ENCODE data around the gene SLC16A4. TPM values are rescaled to one million over a fixed set of nuclear protein-coding genes. Genes with fewer than 3 reads are reported as not detected.
A peak's percentile ranks its signal among the peaks of the same experiment; 100 is the strongest.

The SLC16A4 gene
- total and polyA plus RNA-seq, 2 experiments from 2014 or later, result 0.94 to 1.6 TPM

DNA sequence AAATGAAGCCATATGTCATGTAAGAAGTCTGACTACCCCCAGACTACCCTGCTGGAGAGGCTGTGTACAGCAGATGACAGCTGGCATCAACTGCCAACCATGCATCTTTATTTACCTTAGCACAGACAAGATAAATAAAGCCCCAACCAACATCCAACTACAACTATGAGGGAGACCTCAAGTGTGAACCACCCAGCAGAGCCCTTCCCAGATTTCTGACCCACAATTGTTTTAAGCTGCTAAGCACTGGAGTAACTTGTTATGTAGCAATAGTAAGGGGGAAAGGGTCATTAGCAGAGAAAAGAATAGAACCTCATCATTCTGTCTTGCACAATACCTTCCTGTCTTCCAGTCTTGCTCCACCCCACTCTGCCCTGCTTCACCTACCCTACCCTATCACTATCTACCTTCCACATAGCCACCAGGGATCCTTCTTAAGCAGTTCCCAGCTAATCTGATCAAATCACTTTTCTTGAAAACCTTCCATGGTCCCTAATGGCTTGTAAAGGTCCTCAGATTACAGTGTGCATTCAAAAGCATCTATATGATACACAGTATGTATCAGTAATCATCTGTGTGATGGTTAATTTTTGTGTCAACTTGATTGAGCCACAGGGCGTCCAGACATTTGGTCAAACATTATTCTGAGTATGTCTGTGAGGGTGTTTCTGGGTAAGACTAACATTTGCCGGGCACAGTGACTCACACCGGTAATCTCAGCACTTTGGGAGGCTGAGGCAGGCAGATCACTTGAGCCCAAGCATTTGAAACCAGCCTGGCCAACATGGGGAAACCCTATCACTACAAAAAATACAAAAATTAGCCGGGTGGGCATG, 71.3 kb downstream of the SLC16A4 start:
- Mint-ChIP-seq H3K4me3 (no peak overlapping the region), H3K27ac (no peak overlapping the region), H3K9me3 (no peaks in the 10 kb centered on the region), H3K4me1 (no peaks in the 10 kb centered on the region), H3K27me3 (ENCODE audit: insufficient read depth, low read depth, poor library complexity) (peaks cover 2% of the 10 kb centered on the region), H3K36me3 (ENCODE audit: low read depth) (no peaks in the 10 kb centered on the region)
- Histone ChIP-seq H3K9me2 (ENCODE audit: insufficient read depth) (no peaks in the 10 kb centered on the region), H3K4me2 (no peak overlapping the region), H2AFZ (no peak overlapping the region), H3F3A (replicated peaks; ENCODE audit: low read depth) (no peaks in the 10 kb centered on the region), H3K36me3 (ENCODE audit: insufficient read depth) (no peaks in the 10 kb centered on the region), H3K79me2 (replicated peaks; ENCODE audit: insufficient read depth) (no peaks in the 10 kb centered on the region), H3K27me3 (ENCODE audit: insufficient read depth) (no peaks in the 10 kb centered on the region), H3K4me1 (ENCODE audit: insufficient read depth) (no peaks in the 10 kb centered on the region), H3K27ac (ENCODE audit: low read depth) (no peak overlapping the region), H4K20me1 (replicated peaks; ENCODE audit: insufficient read depth) (no peaks in the 10 kb centered on the region), H3K4me3 (no peak overlapping the region)
- DNase-seq (ENCODE audit: low spot score) (no peak), ATAC-seq (no peak)
- TF ChIP-seq ZNF331 (CRISPR knock-in tag; IDR thresholded peaks at IDR 0.05; ENCODE audit: low read depth), result peak; percentile 84
- no peak for TF ChIP-seq ZNF114 (CRISPR knock-in tag; IDR thresholded peaks at IDR 0.05)
- TF ChIP-seq STAT1 (IDR thresholded peaks at IDR 0.05; ENCODE audit: unreplicated experiment), result no peak
- TF ChIP-seq, protein P1, sequence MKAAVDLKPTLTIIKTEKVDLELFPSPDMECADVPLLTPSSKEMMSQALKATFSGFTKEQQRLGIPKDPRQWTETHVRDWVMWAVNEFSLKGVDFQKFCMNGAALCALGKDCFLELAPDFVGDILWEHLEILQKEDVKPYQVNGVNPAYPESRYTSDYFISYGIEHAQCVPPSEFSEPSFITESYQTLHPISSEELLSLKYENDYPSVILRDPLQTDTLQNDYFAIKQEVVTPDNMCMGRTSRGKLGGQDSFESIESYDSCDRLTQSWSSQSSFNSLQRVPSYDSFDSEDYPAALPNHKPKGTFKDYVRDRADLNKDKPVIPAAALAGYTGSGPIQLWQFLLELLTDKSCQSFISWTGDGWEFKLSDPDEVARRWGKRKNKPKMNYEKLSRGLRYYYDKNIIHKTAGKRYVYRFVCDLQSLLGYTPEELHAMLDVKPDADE (IDR thresholded peaks at IDR 0.05), result no peak
- TF ChIP-seq EZH2phosphoT487 (IDR thresholded peaks at IDR 0.05; ENCODE audit: unreplicated experiment), result no peak
- TF ChIP-seq, protein P2, sequence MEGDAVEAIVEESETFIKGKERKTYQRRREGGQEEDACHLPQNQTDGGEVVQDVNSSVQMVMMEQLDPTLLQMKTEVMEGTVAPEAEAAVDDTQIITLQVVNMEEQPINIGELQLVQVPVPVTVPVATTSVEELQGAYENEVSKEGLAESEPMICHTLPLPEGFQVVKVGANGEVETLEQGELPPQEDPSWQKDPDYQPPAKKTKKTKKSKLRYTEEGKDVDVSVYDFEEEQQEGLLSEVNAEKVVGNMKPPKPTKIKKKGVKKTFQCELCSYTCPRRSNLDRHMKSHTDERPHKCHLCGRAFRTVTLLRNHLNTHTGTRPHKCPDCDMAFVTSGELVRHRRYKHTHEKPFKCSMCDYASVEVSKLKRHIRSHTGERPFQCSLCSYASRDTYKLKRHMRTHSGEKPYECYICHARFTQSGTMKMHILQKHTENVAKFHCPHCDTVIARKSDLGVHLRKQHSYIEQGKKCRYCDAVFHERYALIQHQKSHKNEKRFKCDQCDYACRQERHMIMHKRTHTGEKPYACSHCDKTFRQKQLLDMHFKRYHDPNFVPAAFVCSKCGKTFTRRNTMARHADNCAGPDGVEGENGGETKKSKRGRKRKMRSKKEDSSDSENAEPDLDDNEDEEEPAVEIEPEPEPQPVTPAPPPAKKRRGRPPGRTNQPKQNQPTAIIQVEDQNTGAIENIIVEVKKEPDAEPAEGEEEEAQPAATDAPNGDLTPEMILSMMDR (conservative IDR thresholded peaks at IDR 0.05; ENCODE audit: low read depth in 2 of 2), result no peak
- TF ChIP-seq POLR2AphosphoS5 (IDR thresholded peaks at IDR 0.05; ENCODE audit: low read depth), result no peak
- no peak for TF ChIP-seq EZH2 (IDR thresholded peaks at IDR 0.05; ENCODE audit: low read depth, unreplicated experiment)

DNA sequence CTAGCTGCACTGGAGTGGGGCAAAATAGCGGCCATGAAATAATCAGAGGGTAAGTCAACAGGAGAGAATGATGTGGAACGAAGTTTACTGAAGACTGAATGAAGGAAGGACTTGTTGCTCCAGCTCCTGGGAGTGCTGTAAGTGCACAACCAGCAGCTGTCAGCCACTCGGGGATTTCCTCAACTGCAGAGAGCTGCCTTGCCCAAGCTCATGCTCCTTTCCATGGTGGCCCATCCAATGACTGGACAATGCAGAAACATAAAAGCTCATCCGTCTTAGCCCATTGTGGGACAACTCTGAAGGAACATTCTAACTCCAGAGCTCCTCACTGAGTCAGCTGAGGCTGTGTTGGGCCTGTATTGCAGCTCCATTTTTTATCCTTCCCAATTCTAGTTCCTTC, 72.8 kb downstream of the SLC16A4 start:
- peaks cover 5% of the 10 kb centered on the region; the same call in 1 of the 2 replicates for H3K4me1 ChIP-seq (ENCODE audit: insufficient read depth)
- TF ChIP-seq ZNF114 (CRISPR knock-in tag; IDR thresholded peaks at IDR 0.05) (no peak), JUNB (IDR thresholded peaks at IDR 0.05; ENCODE audit: unreplicated experiment) (no peak), EZH2phosphoT487 (IDR thresholded peaks at IDR 0.05; ENCODE audit: unreplicated experiment) (no peak), ZNF331 (CRISPR knock-in tag; IDR thresholded peaks at IDR 0.05; ENCODE audit: low read depth) (no peak)
- TF ChIP-seq, protein P3, sequence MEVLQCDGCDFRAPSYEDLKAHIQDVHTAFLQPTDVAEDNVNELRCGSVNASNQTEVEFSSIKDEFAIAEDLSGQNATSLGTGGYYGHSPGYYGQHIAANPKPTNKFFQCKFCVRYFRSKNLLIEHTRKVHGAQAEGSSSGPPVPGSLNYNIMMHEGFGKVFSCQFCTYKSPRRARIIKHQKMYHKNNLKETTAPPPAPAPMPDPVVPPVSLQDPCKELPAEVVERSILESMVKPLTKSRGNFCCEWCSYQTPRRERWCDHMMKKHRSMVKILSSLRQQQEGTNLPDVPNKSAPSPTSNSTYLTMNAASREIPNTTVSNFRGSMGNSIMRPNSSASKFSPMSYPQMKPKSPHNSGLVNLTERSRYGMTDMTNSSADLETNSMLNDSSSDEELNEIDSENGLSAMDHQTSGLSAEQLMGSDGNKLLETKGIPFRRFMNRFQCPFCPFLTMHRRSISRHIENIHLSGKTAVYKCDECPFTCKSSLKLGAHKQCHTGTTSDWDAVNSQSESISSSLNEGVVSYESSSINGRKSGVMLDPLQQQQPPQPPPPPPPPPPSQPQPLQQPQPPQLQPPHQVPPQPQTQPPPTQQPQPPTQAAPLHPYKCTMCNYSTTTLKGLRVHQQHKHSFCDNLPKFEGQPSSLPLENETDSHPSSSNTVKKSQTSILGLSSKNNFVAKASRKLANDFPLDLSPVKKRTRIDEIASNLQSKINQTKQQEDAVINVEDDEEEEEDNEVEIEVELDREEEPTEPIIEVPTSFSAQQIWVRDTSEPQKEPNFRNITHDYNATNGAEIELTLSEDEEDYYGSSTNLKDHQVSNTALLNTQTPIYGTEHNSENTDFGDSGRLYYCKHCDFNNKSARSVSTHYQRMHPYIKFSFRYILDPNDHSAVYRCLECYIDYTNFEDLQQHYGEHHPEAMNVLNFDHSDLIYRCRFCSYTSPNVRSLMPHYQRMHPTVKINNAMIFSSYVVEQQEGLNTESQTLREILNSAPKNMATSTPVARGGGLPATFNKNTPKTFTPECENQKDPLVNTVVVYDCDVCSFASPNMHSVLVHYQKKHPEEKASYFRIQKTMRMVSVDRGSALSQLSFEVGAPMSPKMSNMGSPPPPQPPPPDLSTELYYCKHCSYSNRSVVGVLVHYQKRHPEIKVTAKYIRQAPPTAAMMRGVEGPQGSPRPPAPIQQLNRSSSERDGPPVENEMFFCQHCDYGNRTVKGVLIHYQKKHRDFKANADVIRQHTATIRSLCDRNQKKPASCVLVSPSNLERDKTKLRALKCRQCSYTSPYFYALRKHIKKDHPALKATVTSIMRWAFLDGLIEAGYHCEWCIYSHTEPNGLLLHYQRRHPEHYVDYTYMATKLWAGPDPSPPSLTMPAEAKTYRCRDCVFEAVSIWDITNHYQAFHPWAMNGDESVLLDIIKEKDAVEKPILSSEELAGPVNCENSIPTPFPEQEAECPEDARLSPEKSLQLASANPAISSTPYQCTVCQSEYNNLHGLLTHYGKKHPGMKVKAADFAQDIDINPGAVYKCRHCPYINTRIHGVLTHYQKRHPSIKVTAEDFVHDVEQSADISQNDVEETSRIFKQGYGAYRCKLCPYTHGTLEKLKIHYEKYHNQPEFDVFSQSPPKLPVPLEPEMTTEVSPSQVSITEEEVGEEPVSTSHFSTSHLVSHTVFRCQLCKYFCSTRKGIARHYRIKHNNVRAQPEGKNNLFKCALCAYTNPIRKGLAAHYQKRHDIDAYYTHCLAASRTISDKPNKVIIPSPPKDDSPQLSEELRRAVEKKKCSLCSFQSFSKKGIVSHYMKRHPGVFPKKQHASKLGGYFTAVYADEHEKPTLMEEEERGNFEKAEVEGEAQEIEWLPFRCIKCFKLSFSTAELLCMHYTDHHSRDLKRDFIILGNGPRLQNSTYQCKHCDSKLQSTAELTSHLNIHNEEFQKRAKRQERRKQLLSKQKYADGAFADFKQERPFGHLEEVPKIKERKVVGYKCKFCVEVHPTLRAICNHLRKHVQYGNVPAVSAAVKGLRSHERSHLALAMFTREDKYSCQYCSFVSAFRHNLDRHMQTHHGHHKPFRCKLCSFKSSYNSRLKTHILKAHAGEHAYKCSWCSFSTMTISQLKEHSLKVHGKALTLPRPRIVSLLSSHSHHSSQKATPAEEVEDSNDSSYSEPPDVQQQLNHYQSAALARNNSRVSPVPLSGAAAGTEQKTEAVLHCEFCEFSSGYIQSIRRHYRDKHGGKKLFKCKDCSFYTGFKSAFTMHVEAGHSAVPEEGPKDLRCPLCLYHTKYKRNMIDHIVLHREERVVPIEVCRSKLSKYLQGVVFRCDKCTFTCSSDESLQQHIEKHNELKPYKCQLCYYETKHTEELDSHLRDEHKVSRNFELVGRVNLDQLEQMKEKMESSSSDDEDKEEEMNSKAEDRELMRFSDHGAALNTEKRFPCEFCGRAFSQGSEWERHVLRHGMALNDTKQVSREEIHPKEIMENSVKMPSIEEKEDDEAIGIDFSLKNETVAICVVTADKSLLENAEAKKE (CRISPR knock-in tag; IDR thresholded peaks at IDR 0.05), result no peak

More for the DNA sequence above, 72.8 kb downstream of the SLC16A4 start:
- Mint-ChIP-seq H3K36me3 (ENCODE audit: low read depth) (no peaks in the 10 kb centered on the region), H3K4me3 (no peak overlapping the region), H3K27ac (no peak overlapping the region), H3K9me3 (no peaks in the 10 kb centered on the region), H3K27me3 (ENCODE audit: insufficient read depth, low read depth, poor library complexity) (peaks cover 2% of the 10 kb centered on the region), H3K4me1 (peaks cover 4% of the 10 kb centered on the region)
- no peak overlapping the region for H3K27ac ChIP-seq (ENCODE audit: low read depth)
- no peaks in the 10 kb centered on the region for H3K9me2 ChIP-seq (ENCODE audit: insufficient read depth)
- DNase-seq (ENCODE audit: low spot score), result no peak
- H3K27me3 ChIP-seq (ENCODE audit: insufficient read depth), result no peaks in the 10 kb centered on the region
- no peaks in the 10 kb centered on the region for H3K79me2 ChIP-seq (replicated peaks; ENCODE audit: insufficient read depth)
- H3K4me3 ChIP-seq, result no peak overlapping the region
- no peaks in the 10 kb centered on the region for H3F3A ChIP-seq (replicated peaks; ENCODE audit: low read depth)
- no peak overlapping the region for H2AFZ ChIP-seq
- H3K36me3 ChIP-seq (ENCODE audit: insufficient read depth), result no peaks in the 10 kb centered on the region
- no peak for ATAC-seq
- H4K20me1 ChIP-seq (replicated peaks; ENCODE audit: insufficient read depth), result no peaks in the 10 kb centered on the region
- no peak overlapping the region for H3K4me2 ChIP-seq

All from GM23338 (cell line).